GM18868 (cell line): ENCODE measurements around the gene DPH1.

Experiments used
- ATAC-seq: cut with Tn5 transposase; IDR thresholded peaks from one replicate; pipeline ENCODE4 v1.9.1; 2021; ENCODE audit warnings: mild to moderate bottlenecking, moderate library complexity; ENCODE audit not compliant: unreplicated experiment

DPH1 gene

DNA sequence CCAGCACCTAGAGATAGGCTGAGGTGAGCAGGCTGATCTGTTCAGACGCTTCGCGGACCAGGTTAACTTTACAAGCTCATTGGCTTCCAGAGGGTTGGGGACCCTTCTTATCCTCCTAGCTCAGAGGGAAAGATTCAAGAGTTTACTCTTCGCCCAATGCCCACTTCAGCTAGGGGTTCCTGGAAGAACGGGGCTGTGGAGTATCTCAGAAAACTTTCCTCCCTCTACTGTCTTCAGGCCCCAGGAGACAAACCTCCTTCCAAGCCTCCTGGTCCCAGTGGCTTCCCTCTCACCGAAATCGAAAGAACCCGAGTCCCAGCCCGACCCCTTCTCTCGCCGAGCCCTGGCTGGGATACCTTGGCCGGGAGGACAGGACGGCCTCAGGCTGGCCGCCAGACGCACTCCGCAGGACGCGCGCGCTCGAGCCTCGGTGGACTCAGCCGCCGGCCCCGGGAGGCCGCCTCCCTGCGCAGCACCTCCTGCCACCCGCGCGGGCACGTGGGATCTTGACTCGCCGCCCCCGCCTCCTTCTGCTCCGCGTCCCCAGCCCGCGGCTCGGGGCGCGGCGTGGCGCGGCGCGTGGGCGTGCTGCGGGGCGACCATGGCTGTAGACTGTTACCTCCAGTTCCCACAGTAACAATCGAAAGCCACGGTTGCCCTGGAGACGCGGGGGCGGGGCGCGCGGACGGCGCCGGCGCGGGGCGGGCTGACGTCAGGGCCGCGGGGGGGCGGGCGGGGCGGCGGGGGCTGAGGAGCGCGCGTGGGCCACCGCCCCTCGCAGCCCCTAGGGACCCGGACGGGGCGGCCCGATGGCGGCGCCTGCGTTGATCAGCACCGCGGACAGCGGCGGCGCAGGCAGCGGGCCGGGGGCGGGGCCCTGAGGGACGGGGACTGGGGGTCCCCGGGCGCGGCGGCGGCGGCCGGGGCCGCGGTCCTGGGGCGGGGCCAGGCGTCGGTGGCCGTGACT lies 19.7 kb downstream of the DPH1 start:
- peak; percentile 54 for ATAC-seq

- ATAC-seq, result no peak
These were observed 20.5 kb downstream of the DPH1 start for GRCh38 chr17:2050300-2051060.

DNA sequence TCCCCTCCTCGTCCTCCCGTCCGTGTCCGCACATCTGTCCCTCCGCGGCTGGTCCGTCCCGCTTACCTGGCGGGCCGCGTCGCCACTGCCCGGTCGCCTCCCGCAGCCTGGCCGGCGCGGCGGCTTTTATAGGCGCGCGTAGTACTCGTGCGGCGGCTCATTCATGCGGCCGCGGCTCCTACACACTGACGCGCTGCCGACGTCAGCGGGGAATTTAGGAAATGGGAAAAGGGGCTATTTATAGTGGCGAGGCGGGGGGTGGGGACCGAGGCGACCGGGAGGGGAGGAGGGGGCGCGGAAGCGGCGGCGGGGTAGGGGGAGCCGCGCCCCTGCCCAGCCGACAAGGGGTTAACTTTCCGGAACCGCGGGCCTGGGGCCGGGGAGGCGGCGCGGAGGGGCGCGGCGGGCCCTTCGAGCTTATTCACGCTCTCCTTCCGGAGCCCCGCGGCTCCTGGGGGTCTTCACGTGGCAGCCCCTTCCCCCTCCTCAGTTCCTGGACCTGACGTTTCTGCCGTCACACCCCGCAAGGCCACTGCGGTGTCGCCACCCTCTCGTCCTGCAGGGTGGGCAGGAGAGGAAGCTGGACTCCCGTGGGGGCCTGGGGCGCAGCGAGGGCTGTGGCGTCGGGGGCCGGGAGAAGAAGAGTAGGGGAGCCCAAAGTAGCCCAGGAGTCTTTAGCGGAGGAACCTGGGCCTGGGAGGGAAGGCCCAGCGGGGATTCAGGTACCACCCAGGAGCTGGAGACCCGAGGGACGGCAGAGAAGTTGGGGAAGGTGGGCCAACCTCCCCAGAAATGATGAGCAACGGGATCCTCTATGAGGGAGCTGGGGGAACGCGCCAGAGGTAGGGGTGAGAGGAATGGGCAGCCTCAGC lies 21.3 kb downstream of the DPH1 start:
- no peak for ATAC-seq

DNA sequence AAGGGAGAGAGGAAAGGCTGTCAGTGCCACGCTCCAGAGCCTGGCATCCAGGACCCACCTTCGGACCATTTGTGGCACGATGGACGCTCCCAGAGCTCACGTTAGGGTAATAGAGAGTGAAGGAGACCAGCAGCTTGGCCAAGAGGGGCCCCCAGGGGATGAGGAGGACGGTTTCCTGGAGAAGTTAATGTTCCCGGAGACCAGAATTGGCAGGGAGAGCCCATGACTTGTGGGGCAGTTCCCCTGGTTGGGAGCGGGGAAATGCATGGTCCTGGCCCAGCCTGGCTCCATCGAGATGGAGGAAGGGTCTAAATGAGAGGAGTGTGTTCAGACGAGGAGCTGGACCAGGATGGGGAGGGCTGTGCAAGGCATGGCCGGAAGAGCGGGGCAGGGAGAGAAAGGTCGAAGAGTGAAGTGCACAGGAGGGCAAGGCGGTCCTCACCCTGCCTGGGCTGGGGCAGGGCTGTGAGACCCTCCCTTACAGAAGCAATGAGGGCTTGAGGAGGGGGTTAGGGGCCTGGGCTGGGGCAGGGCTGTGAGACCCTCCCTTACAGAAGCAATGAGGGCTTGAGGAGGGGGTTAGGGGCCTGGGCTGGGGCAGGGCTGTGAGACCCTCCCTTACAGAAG lies 22.1 kb downstream of the DPH1 start:
- no peak for ATAC-seq

DNA sequence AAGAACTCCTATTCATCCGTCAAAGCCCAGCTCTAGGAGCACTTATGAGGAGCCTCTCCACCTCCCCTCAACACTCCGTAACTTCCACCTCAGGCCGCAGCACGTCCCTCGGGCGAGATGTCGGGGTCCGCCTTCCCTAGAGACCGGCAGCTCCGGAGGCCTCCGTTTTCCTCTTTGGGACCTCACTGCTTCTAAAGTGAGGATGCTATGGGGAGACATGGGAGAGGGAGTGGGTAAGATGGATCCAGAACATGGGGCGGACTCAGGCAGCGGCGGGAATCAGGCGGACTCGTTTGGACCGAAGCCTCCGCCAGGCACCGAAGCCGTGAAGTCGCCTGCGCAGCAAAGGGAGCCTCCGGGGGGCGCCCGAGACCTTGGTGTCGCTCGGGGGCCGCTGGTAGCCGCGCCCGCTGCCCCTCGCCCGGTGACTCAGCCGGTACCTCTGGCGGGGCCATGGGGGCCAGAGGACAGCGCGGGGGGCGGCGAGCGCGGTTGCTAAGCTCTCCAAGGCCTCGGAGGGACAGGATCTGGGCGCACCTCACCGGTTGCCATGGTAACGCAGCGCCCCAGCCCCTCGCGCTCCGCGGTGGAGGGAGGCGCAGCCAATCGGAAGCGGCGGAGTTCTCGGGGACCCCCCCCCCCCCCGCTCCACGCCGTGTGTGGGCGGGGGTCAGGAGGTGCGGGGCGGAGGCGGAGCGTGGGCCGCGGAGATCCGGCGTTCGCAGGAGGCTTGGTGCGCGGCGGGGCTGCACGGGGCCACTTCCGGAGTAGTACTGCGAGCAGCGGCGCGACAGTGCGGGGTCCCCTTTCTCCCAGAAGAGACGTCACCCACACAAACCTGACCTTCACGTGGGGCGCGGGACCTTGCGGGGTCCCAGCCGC lies 23.7 kb downstream of the DPH1 start:
- no peak for ATAC-seq

DNA sequence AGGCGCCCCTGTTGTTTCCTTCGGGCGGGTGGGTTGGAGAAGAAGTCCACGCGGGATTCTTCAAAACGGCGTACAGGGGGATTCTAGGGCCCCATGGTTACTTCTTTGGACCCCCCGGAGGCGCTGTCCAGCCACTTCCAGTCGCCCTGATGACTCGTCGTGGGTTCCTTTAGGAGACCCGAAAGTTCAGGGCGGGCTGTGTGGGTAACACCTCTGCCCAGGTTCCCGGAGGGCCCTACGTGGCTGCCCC lies 24.2 kb downstream of the DPH1 start:
- ATAC-seq, result no peak

GRCh38 chr17:2054512-2055291 lies 24.7 kb downstream of the DPH1 start, which contains the start of gene HIC1:
Gene HIC1, plus strand, starts transcription at chr17:2055103. Its CDS starts 1,588 bp downstream, at chr17:2056691.
- no peak for ATAC-seq

GRCh38 chr17:2055292-2056205 lies 25.6 kb downstream of the DPH1 start:
- no peak for ATAC-seq

- ATAC-seq, result no peak
These were observed 26.5 kb downstream of the DPH1 start for GRCh38 chr17:2056206-2057174.

DNA sequence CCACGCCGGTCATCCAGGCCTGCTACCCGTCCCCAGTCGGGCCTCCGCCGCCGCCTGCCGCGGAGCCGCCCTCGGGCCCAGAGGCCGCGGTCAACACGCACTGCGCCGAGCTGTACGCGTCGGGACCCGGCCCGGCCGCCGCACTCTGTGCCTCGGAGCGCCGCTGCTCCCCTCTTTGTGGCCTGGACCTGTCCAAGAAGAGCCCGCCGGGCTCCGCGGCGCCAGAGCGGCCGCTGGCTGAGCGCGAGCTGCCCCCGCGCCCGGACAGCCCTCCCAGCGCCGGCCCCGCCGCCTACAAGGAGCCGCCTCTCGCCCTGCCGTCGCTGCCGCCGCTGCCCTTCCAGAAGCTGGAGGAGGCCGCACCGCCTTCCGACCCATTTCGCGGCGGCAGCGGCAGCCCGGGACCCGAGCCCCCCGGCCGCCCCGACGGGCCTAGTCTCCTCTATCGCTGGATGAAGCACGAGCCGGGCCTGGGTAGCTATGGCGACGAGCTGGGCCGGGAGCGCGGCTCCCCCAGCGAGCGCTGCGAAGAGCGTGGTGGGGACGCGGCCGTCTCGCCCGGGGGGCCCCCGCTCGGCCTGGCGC lies 27.3 kb downstream of the DPH1 start:
- ATAC-seq, result no peak

GRCh38 chr17:2057760-2058585 lies 28.0 kb downstream of the DPH1 start:
- no peak for ATAC-seq

GRCh38 chr17:2058586-2059546 lies 28.9 kb downstream of the DPH1 start:
- no peak for ATAC-seq

- no peak for ATAC-seq
These were observed 29.8 kb downstream of the DPH1 start for GRCh38 chr17:2059547-2060384.

DNA sequence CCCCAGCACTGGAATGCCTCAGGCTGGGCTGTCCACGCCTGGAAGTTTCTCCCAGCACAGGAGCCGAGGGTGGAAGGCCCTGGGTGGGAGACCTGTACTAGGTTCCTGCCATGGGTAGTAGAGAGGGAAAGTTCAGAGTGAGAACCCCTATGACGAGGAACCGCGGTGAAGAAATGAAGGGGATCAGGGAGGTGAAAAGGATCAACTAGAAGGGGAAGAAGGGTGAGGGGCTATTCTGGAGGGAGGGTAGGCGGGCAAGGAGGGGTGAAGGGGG lies 30.4 kb downstream of the DPH1 start:
- ATAC-seq, result no peak
